Measurements from ENCODE around the gene ELK3. TPM values are rescaled to one million over a fixed set of nuclear protein-coding genes. Genes with fewer than 3 reads are reported as not detected.
A peak's percentile ranks its signal among the peaks of the same experiment; 100 is the strongest.

The ELK3 gene
- total RNA-seq, 1 experiment from 2014 or later: 9.4 TPM

DNA sequence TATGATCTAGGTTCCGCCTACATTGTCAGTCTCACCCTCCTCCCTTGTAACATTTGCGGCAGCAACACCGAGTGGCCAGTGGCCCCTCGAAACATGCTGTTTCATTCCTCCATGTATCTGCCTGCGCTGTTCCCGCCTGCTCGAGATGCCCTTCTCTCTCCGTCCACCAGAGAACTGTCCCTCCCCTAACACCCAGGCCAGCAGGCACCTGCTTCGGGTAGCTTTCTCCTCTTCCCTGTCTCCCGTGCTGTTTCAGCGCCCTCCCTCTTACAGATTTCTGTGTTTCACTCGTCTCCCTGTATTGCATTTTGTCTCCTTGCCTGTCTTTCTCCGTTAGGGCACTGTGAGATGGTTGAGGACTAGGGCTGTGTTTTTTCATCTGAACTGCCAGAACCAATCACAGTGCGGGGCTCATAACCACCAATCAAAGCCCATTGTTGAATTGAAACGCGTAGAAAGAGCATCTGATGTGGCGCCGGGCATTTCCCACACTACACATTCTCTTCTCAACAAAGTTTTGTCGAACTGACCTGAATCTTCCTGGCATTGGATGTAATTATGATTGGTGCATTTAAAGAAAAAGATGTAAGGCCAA lies 40.9 kb upstream of the ELK3 start:
- peaks cover 2% of the 10 kb centered on the region for H3K27me3 Mint-ChIP-seq (ENCODE audit: low read depth)
- Histone ChIP-seq H3K4me2 (ENCODE audit: insufficient read depth, insufficient read length, low read length) (no peak overlapping the region), H2BK12ac (ENCODE audit: insufficient read length, low read depth, low read length) (no peak overlapping the region), H2BK5ac (ENCODE audit: insufficient read length, low read length) (no peak overlapping the region), H2AK5ac (ENCODE audit: insufficient read length, low read length) (no peak overlapping the region), H3K9me3 (ENCODE audit: control insufficient read depth, low read depth, low read length) (no peaks in the 10 kb centered on the region), H4K5ac (ENCODE audit: insufficient read length, low read depth, low read length) (no peak overlapping the region), H4K8ac (replicated peaks; ENCODE audit: insufficient read length, low read depth, low read length) (no peak overlapping the region), H3K56ac (ENCODE audit: insufficient read length, low read depth, low read length) (no peak overlapping the region), H3K4me1 (ENCODE audit: insufficient read depth, low read length) (peaks cover 4% of the 10 kb centered on the region; the same call in 1 of the 2 replicates), H3K9ac (ENCODE audit: extremely low read depth, insufficient read length, low read length) (no peak overlapping the region), H3K14ac (ENCODE audit: insufficient read depth, low read length) (no peak overlapping the region), H3K4ac (ENCODE audit: low read depth, low read length) (no peak overlapping the region), H3K79me1 (ENCODE audit: insufficient read depth, low read depth, low read length, poor library complexity, severe bottlenecking) (no peaks in the 10 kb centered on the region), H4K91ac (ENCODE audit: insufficient read length, low read depth, low read length) (no peak overlapping the region), H3K18ac (ENCODE audit: insufficient read length, low read depth, low read length) (no peak overlapping the region), H3K27me3 (ENCODE audit: insufficient read depth, low read length) (no peaks in the 10 kb centered on the region), H3K27ac (ENCODE audit: insufficient read length, low read depth, low read length) (no peak overlapping the region), H2BK15ac (ENCODE audit: low read depth, low read length) (no peak overlapping the region), H4K20me1 (ENCODE audit: control insufficient read depth, insufficient read depth, insufficient read length) (no peaks in the 10 kb centered on the region), H3T11ph (ENCODE audit: low read length) (no peak overlapping the region), H3K23ac (ENCODE audit: insufficient read length, low read depth, low read length) (no peak overlapping the region), H3K23me2 (ENCODE audit: insufficient read length, low read depth, low read length, poor library complexity, severe bottlenecking) (no peaks in the 10 kb centered on the region), H3K79me2 (ENCODE audit: insufficient read depth, low read length) (no peaks in the 10 kb centered on the region), H2BK20ac (ENCODE audit: low read depth, low read length, poor library complexity, severe bottlenecking) (no peak overlapping the region), H2AFZ (ENCODE audit: low read length) (no peak overlapping the region), H2BK120ac (ENCODE audit: low read depth, low read length, poor library complexity, severe bottlenecking) (no peak overlapping the region)
- H3K36me3 Mint-ChIP-seq (ENCODE audit: insufficient read depth in 1 of 3, low read depth in 3 of 3): no peaks in the 10 kb centered on the region
- no peak overlapping the region; a peak in 1 of 5 replicates for H3K4me3 Mint-ChIP-seq
- peaks cover 11 to 19% of the 10 kb centered on the region in 2 experiments for H3K4me1 Mint-ChIP-seq
- WGBS (ENCODE audit: extremely low coverage, insufficient read length, low lambda C conversion rate): no CpG with 5 or more reads among the region's 19 CpGs
- no peaks in the 10 kb centered on the region; a peak in 1 of 5 replicates for H3K9me3 Mint-ChIP-seq
- TF ChIP-seq, protein P1, sequence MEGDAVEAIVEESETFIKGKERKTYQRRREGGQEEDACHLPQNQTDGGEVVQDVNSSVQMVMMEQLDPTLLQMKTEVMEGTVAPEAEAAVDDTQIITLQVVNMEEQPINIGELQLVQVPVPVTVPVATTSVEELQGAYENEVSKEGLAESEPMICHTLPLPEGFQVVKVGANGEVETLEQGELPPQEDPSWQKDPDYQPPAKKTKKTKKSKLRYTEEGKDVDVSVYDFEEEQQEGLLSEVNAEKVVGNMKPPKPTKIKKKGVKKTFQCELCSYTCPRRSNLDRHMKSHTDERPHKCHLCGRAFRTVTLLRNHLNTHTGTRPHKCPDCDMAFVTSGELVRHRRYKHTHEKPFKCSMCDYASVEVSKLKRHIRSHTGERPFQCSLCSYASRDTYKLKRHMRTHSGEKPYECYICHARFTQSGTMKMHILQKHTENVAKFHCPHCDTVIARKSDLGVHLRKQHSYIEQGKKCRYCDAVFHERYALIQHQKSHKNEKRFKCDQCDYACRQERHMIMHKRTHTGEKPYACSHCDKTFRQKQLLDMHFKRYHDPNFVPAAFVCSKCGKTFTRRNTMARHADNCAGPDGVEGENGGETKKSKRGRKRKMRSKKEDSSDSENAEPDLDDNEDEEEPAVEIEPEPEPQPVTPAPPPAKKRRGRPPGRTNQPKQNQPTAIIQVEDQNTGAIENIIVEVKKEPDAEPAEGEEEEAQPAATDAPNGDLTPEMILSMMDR (conservative IDR thresholded peaks at IDR 0.05): no peak
- 0 out of 7 replicates have a peak overlapping the region, but pooled peaks of 1 of the 3 experiments have one; percentile 10 for H3K27ac Mint-ChIP-seq
- peak; percentile 50 for DNase-seq

Measured in H9 (cell line).